ENCODE measurements around the gene KCNH4. TPM values are rescaled to one million over a fixed set of nuclear protein-coding genes. Genes with fewer than 3 reads are reported as not detected.
A peak's percentile ranks its signal among the peaks of the same experiment; 100 is the strongest.

Gene KCNH4
- total RNA-seq, 1 donor from 2014 or later = not detected

- no peaks in the 10 kb centered on the region for H3K9me3 Mint-ChIP-seq (ENCODE audit: low read depth)
- no peak overlapping the region for H3K4me3 Mint-ChIP-seq (ENCODE audit: unreplicated experiment)
- TF ChIP-seq CTCF (IDR thresholded peaks at IDR 0.05) = no peak
- H3K27ac Mint-ChIP-seq (ENCODE audit: unreplicated experiment) = no peak overlapping the region
- H3K27me3 Mint-ChIP-seq (ENCODE audit: low read depth) = peaks cover 21% of the 10 kb centered on the region
- DNase-seq (ENCODE audit: low spot score) = no peak
- H3K4me1 Mint-ChIP-seq (ENCODE audit: low read depth) = no peaks in the 10 kb centered on the region
- H3K36me3 Mint-ChIP-seq (ENCODE audit: low read depth) = no peaks in the 10 kb centered on the region
These were observed 11.6 kb downstream of the KCNH4 start for GRCh38 chr17:42169351-42169750.

- no peaks in the 10 kb centered on the region for H3K9me3 Mint-ChIP-seq (ENCODE audit: low read depth)
- no peak for DNase-seq (ENCODE audit: low spot score)
- H3K4me3 Mint-ChIP-seq (ENCODE audit: unreplicated experiment) = no peak overlapping the region
- H3K4me1 Mint-ChIP-seq (ENCODE audit: low read depth) = no peaks in the 10 kb centered on the region
- no peak for TF ChIP-seq CTCF (IDR thresholded peaks at IDR 0.05)
- H3K36me3 Mint-ChIP-seq (ENCODE audit: low read depth) = no peaks in the 10 kb centered on the region
- H3K27ac Mint-ChIP-seq (ENCODE audit: unreplicated experiment) = no peak overlapping the region
- peaks cover 20% of the 10 kb centered on the region for H3K27me3 Mint-ChIP-seq (ENCODE audit: low read depth)
These were observed 13.1 kb downstream of the KCNH4 start for GRCh38 chr17:42167807-42168206.

- Mint-ChIP-seq H3K27ac (ENCODE audit: unreplicated experiment) (no peak overlapping the region), H3K9me3 (ENCODE audit: low read depth) (no peaks in the 10 kb centered on the region), H3K4me3 (ENCODE audit: unreplicated experiment) (no peak overlapping the region), H3K4me1 (ENCODE audit: low read depth) (no peaks in the 10 kb centered on the region), H3K27me3 (ENCODE audit: low read depth) (peaks cover 12% of the 10 kb centered on the region), H3K36me3 (ENCODE audit: low read depth) (no peaks in the 10 kb centered on the region)
- DNase-seq (ENCODE audit: low spot score) = peak; percentile 94
- no peak for TF ChIP-seq CTCF (IDR thresholded peaks at IDR 0.05)
These were observed 14.7 kb downstream of the KCNH4 start for GRCh38 chr17:42166196-42166763.

GRCh38 chr17:42165751-42166150 is 15.2 kb downstream of the KCNH4 start:
- DNase-seq (ENCODE audit: low spot score) = no peak
- H3K4me3 Mint-ChIP-seq (ENCODE audit: unreplicated experiment) = no peak overlapping the region
- no peaks in the 10 kb centered on the region for H3K9me3 Mint-ChIP-seq (ENCODE audit: low read depth)
- H3K4me1 Mint-ChIP-seq (ENCODE audit: low read depth) = no peaks in the 10 kb centered on the region
- no peak overlapping the region for H3K27ac Mint-ChIP-seq (ENCODE audit: unreplicated experiment)
- no peak for TF ChIP-seq CTCF (IDR thresholded peaks at IDR 0.05)
- H3K36me3 Mint-ChIP-seq (ENCODE audit: low read depth) = no peaks in the 10 kb centered on the region
- peaks cover 7% of the 10 kb centered on the region for H3K27me3 Mint-ChIP-seq (ENCODE audit: low read depth)

- Mint-ChIP-seq H3K4me3 (ENCODE audit: unreplicated experiment) (no peak overlapping the region), H3K27me3 (ENCODE audit: low read depth) (peaks cover 2% of the 10 kb centered on the region), H3K4me1 (ENCODE audit: low read depth) (no peaks in the 10 kb centered on the region), H3K9me3 (ENCODE audit: low read depth) (no peaks in the 10 kb centered on the region), H3K27ac (ENCODE audit: unreplicated experiment) (no peak overlapping the region), H3K36me3 (ENCODE audit: low read depth) (no peaks in the 10 kb centered on the region)
- DNase-seq (ENCODE audit: low spot score) = no peak
- TF ChIP-seq CTCF (IDR thresholded peaks at IDR 0.05) = no peak
These were observed 17.1 kb downstream of the KCNH4 start for GRCh38 chr17:42163696-42164407.
